H9 (cell line): Measurements from ENCODE around the gene UNCX. TPM values are rescaled to one million over a fixed set of nuclear protein-coding genes. Genes with fewer than 3 reads are reported as not detected.

ENCODE experiments used
- DNase-seq: peaks from one replicate; pipeline ENCODE4 v3.0.0-alpha.2; 2017
- H2AFZ ChIP-seq: one replicate; pipeline ENCODE4 v1.6.1; 2013; ENCODE audit warnings: mild to moderate bottlenecking, low read length, control low read depth, moderate library complexity
- H2AK5ac ChIP-seq: 2 replicates; pipeline ENCODE4 v1.6.1; 2013; ENCODE audit warnings: low read length, control low read depth, mixed read lengths; ENCODE audit not compliant: insufficient read length
- H2BK120ac ChIP-seq: one replicate; pipeline ENCODE4 v1.6.1; 2013; ENCODE audit warnings: low read depth, mild to moderate bottlenecking, low read length, control low read depth, inconsistent platforms; ENCODE audit not compliant: poor library complexity, severe bottlenecking
- H2BK12ac ChIP-seq: 2 replicates; pipeline ENCODE4 v1.6.1; 2013; ENCODE audit warnings: low read length, control low read depth, mixed read lengths, low read depth; ENCODE audit not compliant: insufficient read length
- H2BK15ac ChIP-seq: 2 replicates; pipeline ENCODE4 v1.6.1; 2013; ENCODE audit warnings: low read depth, low read length, control low read depth
- H2BK20ac ChIP-seq: one replicate; pipeline ENCODE4 v1.6.1; 2013; ENCODE audit warnings: low read depth, mild to moderate bottlenecking, low read length, control low read depth, inconsistent platforms; ENCODE audit not compliant: poor library complexity, severe bottlenecking
- H2BK5ac ChIP-seq: 2 replicates; pipeline ENCODE4 v1.6.1; 2013; ENCODE audit warnings: low read length, control low read depth, mixed read lengths; ENCODE audit not compliant: insufficient read length
- H3K14ac ChIP-seq: 2 replicates; pipeline ENCODE4 v1.6.1; 2013; ENCODE audit warnings: low read length, control low read depth; ENCODE audit not compliant: insufficient read depth
- H3K18ac ChIP-seq: 2 replicates; pipeline ENCODE4 v1.6.1; 2013; ENCODE audit warnings: low read depth, mild to moderate bottlenecking, mixed read lengths, low read length, control low read depth; ENCODE audit not compliant: insufficient read length
- H3K23ac ChIP-seq: 2 replicates; pipeline ENCODE4 v1.6.1; 2013; ENCODE audit warnings: low read length, control low read depth, mixed read lengths, low read depth; ENCODE audit not compliant: insufficient read length
- H3K23me2 ChIP-seq: 2 replicates; pipeline ENCODE4 v1.6.1; 2013; ENCODE audit warnings: low read depth, mild to moderate bottlenecking, mixed read lengths, low read length, control low read depth; ENCODE audit not compliant: insufficient read length, poor library complexity, severe bottlenecking
- H3K27ac ChIP-seq: 2 replicates; pipeline ENCODE4 v1.5.1; 2013; ENCODE audit warnings: low read length, control low read depth, mixed read lengths, low read depth; ENCODE audit not compliant: insufficient read length
- H3K27me3 ChIP-seq: 2 replicates; pipeline ENCODE4 v1.6.1; 2013; ENCODE audit warnings: low read length, control low read depth, inconsistent platforms; ENCODE audit not compliant: insufficient read depth
- H3K4ac ChIP-seq: 2 replicates; pipeline ENCODE4 v1.6.1; 2013; ENCODE audit warnings: low read depth, mild to moderate bottlenecking, control low read depth, inconsistent platforms, low read length, moderate library complexity
- H3K4me1 ChIP-seq: 2 replicates; pipeline ENCODE4 v1.6.1; 2013; ENCODE audit warnings: low read length, control low read depth, inconsistent platforms; ENCODE audit not compliant: insufficient read depth
- H3K4me2 ChIP-seq: 2 replicates; pipeline ENCODE4 v1.6.1; 2013; ENCODE audit warnings: low read length, control low read depth, mixed read lengths; ENCODE audit not compliant: insufficient read length, insufficient read depth
- H3K56ac ChIP-seq: 2 replicates; pipeline ENCODE4 v1.6.1; 2013; ENCODE audit warnings: low read depth, mild to moderate bottlenecking, mixed read lengths, low read length, control low read depth; ENCODE audit not compliant: insufficient read length
- H3K79me1 ChIP-seq: 2 replicates; pipeline ENCODE4 v1.6.1; 2013; ENCODE audit warnings: low read depth, mild to moderate bottlenecking, moderate library complexity, low read length, control low read depth, inconsistent platforms; ENCODE audit not compliant: insufficient read depth, poor library complexity, severe bottlenecking
- H3K79me2 ChIP-seq: 2 replicates; pipeline ENCODE4 v1.6.1; 2013; ENCODE audit warnings: low read length, control low read depth, inconsistent platforms; ENCODE audit not compliant: insufficient read depth
- H3K9ac ChIP-seq: 2 replicates; pipeline ENCODE4 v1.6.1; 2013; ENCODE audit warnings: low read length, control low read depth, mixed read lengths; ENCODE audit not compliant: insufficient read length; ENCODE audit errors: extremely low read depth
- H3K9me3 ChIP-seq: one replicate; pipeline ENCODE4 v1.6.1; 2013; ENCODE audit warnings: low read depth, low read length, inconsistent platforms; ENCODE audit not compliant: control insufficient read depth
- H3T11ph ChIP-seq: one replicate; pipeline ENCODE4 v1.6.1; 2013; ENCODE audit warnings: mild to moderate bottlenecking, low read length, control low read depth, inconsistent platforms
- H4K20me1 ChIP-seq: one replicate; pipeline ENCODE4 v1.6.1; 2013; ENCODE audit not compliant: control insufficient read depth, insufficient read length, insufficient read depth
- H4K5ac ChIP-seq: 2 replicates; pipeline ENCODE4 v1.6.1; 2013; ENCODE audit warnings: low read depth, mild to moderate bottlenecking, mixed read lengths, low read length, control low read depth; ENCODE audit not compliant: insufficient read length
- H4K8ac ChIP-seq: replicated peaks from 2 replicates; pipeline ENCODE4 v1.6.1; 2013; ENCODE audit warnings: low read length, control low read depth, mixed read lengths, low read depth; ENCODE audit not compliant: insufficient read length
- H4K91ac ChIP-seq: 2 replicates; pipeline ENCODE4 v1.6.1; 2013; ENCODE audit warnings: low read depth, mild to moderate bottlenecking, moderate library complexity, mixed read lengths, low read length, control low read depth; ENCODE audit not compliant: insufficient read length
- H3K27ac Mint-ChIP-seq, 3 experiments: 2 replicates in 2 of 3; 3 replicates in 1 of 3; pipeline ENCODE4 v1.8.0; 2020 to 2021; ENCODE audit warnings: mixed read lengths in 3 of 3, mild to moderate bottlenecking in 1 of 3, moderate library complexity in 1 of 3
- H3K27me3 Mint-ChIP-seq: 2 replicates; pipeline ENCODE4 v1.8.0; 2021; ENCODE audit warnings: low read depth, mild to moderate bottlenecking, moderate library complexity, mixed read lengths
- H3K36me3 Mint-ChIP-seq, 3 experiments: 2 replicates in 2 of 3; 3 replicates in 1 of 3; pipeline ENCODE4 v1.8.0; 2020 to 2021; ENCODE audit warnings: low read depth in 3 of 3, mixed read lengths in 3 of 3; ENCODE audit not compliant: insufficient read depth in 1 of 3
- H3K4me1 Mint-ChIP-seq, 2 experiments: 2 replicates each; pipeline ENCODE4 v1.8.0; 2020; ENCODE audit warnings: mixed read lengths in 2 of 2
- H3K4me3 Mint-ChIP-seq, 2 experiments: 2 replicates in 1 of 2; 3 replicates in 1 of 2; pipeline ENCODE4 v1.8.0; 2020 to 2021; ENCODE audit warnings: mild to moderate bottlenecking in 2 of 2, mixed read lengths in 2 of 2, moderate library complexity in 1 of 2
- H3K9me3 Mint-ChIP-seq, 2 experiments: 2 replicates in 1 of 2; 3 replicates in 1 of 2; pipeline ENCODE4 v1.8.0; 2020; ENCODE audit warnings: mild to moderate bottlenecking in 2 of 2, mixed read lengths in 2 of 2, moderate library complexity in 1 of 2
- whole genome bisulfite sequencing: extraction: QIAGEN DNeasy Blood & Tissue Kit; methylation state at CpG from one replicate; pipeline ENCODE4 v1.1.7; 2013; ENCODE audit warnings: missing lambda C conversion rate, low lambda C conversion rate, mixed read lengths; ENCODE audit not compliant: insufficient read length; ENCODE audit errors: extremely low coverage; 5-methylcytosine and 5-hydroxymethylcytosine counted together
- total RNA-seq: library from RNA; stranded (reverse); gene quantifications from 2 replicates; pipeline ENCODE4 v1.2.1, GENCODE V29; 2021
- TF ChIP-seq, protein P1 (sequence below): fragments of 200-600 bp; sonication (generic); conservative IDR thresholded peaks from 3 replicates; pipeline ENCODE4 v1.8.0; 2021; ENCODE audit warnings: antibody characterized with exemption, mild to moderate bottlenecking

Gene UNCX
- total RNA-seq, 1 experiment from 2014 or later = not detected

GRCh38 chr7:1209097-1209496 is 23.6 kb upstream of the UNCX start:
- Histone ChIP-seq H3K27ac (no peak overlapping the region), H3K56ac (no peak overlapping the region), H3K4me1 (no peaks in the 10 kb centered on the region), H3K79me2 (no peaks in the 10 kb centered on the region), H2BK15ac (no peak overlapping the region), H3T11ph (no peak overlapping the region), H3K14ac (no peak overlapping the region), H3K23me2 (no peaks in the 10 kb centered on the region), H3K27me3 (no peaks in the 10 kb centered on the region), H3K23ac (no peak overlapping the region), H2BK5ac (no peak overlapping the region), H2BK12ac (no peak overlapping the region), H3K4me2 (no peak overlapping the region), H4K8ac (no peak overlapping the region), H2AK5ac (no peak overlapping the region), H3K18ac (no peak overlapping the region), H3K9ac (no peak overlapping the region), H4K20me1 (no peaks in the 10 kb centered on the region), H3K9me3 (no peaks in the 10 kb centered on the region), H4K5ac (no peak overlapping the region), H2BK120ac (no peak overlapping the region), H3K4ac (no peak overlapping the region), H2AFZ (no peak overlapping the region), H4K91ac (no peak overlapping the region), H3K79me1 (no peaks in the 10 kb centered on the region), H2BK20ac (no peak overlapping the region)
- no peaks in the 10 kb centered on the region for H3K4me1 Mint-ChIP-seq
- H3K9me3 Mint-ChIP-seq = no peaks in the 10 kb centered on the region
- H3K27me3 Mint-ChIP-seq = peaks cover 33% of the 10 kb centered on the region
- no peak for DNase-seq
- no peaks in the 10 kb centered on the region for H3K36me3 Mint-ChIP-seq
- H3K4me3 Mint-ChIP-seq = no peak overlapping the region
- WGBS = no CpG with 5 or more reads among the region's 14 CpGs
- H3K27ac Mint-ChIP-seq = no peak overlapping the region
- TF ChIP-seq, protein P1, sequence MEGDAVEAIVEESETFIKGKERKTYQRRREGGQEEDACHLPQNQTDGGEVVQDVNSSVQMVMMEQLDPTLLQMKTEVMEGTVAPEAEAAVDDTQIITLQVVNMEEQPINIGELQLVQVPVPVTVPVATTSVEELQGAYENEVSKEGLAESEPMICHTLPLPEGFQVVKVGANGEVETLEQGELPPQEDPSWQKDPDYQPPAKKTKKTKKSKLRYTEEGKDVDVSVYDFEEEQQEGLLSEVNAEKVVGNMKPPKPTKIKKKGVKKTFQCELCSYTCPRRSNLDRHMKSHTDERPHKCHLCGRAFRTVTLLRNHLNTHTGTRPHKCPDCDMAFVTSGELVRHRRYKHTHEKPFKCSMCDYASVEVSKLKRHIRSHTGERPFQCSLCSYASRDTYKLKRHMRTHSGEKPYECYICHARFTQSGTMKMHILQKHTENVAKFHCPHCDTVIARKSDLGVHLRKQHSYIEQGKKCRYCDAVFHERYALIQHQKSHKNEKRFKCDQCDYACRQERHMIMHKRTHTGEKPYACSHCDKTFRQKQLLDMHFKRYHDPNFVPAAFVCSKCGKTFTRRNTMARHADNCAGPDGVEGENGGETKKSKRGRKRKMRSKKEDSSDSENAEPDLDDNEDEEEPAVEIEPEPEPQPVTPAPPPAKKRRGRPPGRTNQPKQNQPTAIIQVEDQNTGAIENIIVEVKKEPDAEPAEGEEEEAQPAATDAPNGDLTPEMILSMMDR = no peak
